Activated CD8-positive, alpha-beta memory T cell treated with anti-CD3 and anti-CD28 coated beads for 4 hours (primary cell): ENCODE data around the gene RBBP6.
"Not testable (repeated sequence)": the region's sequence is repeated elsewhere in the genome, so short reads cannot be mapped to it uniquely, and the experiment has no call there.

Experiments used
- DNase-seq, 2 donors: peaks; one replicate each; pipeline ENCODE4 v3.0.0-alpha.2; 2020; ENCODE audit warnings: low read depth in 2 of 2

RBBP6 gene

DNA sequence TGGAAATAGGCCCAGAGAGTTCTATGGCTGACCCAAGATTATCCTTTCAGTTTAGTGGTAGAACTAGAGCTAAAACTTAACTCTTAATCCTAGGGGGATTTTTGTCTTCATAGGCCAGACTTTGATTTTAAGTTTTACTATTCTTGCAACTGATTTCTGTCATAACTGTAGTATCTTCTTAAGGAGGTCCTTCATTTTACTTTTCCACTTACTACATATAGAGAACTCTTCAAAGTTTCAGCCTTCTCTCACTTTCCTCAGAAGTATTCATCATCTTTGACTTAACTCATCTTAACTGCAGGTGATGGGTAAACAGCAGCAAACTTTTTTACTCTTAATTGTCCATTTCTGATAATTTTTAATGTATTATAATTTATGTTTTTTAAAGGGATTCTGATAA, 23.4 kb downstream of the RBBP6 start:
- no peak for DNase-seq

DNA sequence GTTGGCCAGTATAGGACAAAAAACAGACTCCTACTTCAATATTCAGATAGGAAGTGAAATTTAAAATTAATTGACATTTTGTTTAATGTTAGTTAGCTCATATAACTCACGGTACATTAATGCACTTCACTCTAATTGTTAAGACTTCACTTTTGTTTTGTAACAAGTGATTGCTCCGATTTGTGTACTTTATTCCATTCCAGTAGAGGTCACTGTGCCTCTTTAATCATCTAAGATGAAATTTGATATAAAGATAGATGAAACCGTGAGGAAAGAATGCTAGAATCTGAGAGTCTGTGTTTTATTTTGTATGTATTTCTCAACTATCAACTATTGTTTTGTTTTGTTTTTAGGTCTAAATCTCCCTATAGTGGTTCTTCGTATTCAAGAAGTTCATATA, 29.0 kb downstream of the RBBP6 start:
- DNase-seq = no peak

DNA sequence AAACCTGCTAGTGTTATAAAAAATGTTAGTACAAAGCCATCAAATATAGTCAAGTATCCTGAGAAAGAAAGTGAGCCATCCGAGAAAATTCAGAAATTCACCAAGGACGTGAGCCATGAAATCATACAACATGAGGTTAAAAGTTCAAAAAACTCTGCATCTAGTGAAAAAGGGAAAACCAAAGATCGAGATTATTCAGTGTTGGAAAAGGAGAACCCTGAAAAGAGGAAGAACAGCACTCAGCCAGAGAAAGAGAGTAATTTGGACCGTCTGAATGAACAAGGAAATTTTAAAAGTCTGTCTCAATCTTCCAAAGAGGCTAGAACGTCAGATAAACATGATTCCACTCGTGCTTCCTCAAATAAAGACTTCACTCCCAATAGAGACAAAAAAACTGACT, 31.7 kb downstream of the RBBP6 start:
- no peak for DNase-seq

DNA sequence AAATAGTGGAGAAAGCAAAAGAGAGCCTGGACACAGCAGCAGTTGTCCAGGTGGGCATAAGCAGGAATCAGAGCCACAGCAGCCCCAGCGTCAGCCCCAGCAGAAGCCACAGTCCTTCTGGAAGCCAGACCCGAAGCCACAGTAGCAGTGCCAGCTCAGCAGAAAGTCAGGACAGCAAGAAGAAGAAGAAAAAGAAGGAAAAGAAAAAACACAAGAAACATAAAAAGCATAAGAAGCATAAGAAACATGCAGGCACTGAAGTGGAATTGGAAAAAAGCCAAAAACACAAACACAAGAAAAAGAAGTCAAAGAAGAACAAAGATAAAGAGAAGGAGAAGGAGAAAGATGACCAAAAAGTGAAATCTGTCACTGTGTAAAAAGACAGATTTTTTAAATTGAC, 32.7 kb downstream of the RBBP6 start:
- DNase-seq = no peak

GRCh38 chr16:24573141-24573540, 33.8 kb downstream of the RBBP6 start:
- no peak for DNase-seq

DNA sequence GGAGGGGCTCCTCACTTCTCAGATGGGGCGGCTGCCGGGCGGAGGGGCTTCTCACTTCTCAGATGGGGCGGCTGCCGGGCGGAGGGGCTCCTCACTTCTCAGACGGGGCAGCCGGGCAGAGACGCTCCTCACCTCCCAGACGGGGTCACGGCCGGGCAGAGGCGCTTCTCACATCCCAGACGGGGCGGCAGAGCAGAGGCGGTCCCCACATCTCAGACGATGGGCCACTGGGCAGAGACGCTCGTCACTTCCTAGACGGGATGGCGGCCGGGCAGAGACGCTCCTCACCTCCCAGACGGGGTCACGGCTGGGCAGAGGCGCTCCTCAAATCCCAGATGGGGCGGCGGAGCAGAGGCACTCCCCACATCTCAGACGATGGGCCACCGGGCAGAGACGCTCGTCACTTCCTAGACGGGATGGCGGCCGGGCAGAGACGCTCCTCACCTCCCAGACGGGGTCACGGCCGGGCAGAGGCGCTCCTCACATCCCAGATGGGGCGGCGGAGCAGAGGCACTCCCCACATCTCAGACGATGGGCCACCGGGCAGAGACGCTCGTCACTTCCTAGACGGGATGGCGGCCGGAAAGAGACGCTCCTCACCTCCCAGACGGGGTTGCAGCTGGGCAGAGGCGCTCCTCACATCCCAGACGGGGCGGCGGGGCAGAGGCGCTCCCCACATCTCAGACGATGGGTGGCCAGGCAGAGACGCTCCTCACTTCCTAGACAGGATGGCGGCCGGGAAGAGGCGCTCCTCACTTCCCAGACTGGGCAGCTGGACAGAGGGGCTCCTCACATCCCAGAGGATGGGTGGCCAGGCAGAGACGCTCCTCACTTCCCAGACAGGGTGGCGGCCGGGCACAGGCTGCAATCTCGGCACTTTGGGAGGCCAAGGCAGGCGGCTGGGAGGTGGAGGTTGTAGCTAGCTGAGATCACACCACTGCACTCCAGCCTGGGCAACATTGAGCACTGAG, 35.4 kb downstream of the RBBP6 start:
- not testable (repeated sequence) for DNase-seq

DNA sequence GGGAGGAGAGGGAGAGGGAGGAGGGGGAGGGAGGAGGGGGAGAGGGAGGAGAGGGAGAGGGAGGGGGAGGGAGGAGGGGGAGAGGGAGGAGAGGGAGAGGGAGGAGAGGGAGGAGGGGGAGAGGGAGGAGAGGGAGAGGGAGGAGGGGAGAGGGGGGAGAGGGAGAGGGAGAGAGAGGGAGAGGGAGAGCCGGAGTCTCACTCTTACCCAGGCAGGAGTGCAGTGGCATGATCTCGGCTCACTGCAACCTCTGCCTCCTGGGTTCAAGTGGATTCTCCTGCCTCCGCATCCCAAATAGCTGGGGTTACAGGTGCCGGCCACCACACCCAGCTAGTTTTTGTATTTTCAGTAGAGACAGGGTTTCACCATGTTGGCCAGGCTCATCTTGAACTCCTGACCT, 36.4 kb downstream of the RBBP6 start:
- not testable (repeated sequence) for DNase-seq

- DNase-seq = no peak
Observed at GRCh38 chr16:24577167-24577566, 37.8 kb downstream of the RBBP6 start.

DNA sequence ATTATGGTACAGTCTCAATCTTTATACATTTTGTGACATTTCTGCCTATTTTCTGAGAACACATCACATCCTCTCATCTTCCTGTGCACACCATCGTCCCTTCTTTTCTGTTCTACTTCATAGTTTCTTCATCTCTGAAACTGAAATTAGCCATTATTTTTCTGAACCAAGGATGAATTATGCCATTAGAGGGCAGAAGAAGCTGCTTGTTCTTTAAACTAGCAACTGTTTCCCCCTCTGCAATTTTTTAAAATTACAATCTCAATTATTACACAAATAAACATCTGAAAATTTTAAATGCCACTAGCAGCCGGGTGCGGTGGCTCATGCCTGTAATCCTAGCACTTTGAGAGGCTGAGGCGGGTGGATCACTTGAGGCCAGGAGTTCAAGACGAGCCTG, 41.3 kb downstream of the RBBP6 start:
- no peak for DNase-seq

DNA sequence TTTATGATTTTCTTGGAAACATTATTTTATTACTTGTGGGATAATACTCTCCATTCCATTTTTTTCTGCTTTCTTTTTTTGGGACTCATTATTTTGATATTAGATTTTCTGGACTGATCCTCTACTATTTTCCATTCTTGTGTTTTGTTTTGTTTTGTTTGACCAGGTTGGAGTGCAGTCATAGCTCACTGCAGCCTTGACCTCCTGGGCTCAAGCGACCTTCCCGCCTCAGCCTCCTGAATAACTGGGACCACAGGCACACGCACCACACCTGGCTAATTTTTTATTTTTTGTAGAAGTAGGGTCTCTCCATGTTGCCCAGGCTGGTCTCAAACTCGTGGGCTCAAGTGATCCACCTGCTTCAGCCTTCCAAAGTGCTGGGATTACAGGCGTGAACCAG, 44.1 kb downstream of the RBBP6 start:
- DNase-seq = no peak

DNA sequence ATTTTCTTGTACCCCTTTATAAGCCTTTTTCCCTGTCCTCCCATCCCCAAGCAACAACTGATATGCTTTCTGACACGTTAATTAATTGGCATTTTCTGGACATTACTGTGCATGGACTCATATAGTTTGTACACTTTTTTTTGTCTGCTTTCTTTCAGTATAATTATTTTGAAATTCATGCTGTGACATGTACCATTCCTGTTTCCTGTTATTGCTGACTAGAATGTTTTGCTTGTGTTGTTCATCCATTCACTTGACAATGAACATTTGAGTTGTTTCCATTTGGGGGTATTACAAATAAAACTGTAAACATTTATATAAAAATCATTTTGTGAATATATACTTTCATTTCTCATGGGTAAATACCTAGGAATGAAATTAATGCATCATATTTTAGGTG, 50.6 kb downstream of the RBBP6 start:
- no peak for DNase-seq

DNA sequence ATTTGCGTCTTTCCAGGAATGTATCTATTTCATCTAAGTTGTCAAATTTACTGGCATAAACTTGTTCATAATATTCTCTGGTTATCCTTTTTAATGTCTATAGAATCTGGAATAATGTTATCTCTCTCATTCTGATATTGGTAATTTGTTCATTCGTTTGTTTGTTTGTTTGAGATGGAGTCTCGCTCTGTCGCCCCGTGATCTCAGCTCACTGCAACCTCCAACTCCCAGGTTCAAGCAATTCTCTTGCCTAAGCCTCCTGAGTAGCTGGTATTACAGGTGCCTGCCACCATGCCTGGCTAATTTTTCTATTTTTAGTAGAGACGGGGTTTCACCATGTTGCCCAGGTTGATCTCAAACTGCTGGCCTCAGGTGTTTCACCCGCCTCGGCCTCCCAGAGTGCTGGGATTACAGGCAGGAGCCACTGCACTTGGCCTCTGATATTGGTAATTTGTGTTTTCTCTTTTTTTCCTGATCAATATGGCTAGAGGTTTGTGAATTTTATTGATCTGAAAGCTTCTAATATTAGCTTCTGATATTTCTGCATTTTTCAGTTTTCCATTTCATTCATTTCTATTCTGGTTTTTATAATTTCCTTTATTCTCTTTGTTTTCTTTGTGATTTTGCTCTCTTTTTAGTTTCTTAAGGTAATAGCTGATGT, 59.5 kb downstream of the RBBP6 start:
- no peak for DNase-seq

DNA sequence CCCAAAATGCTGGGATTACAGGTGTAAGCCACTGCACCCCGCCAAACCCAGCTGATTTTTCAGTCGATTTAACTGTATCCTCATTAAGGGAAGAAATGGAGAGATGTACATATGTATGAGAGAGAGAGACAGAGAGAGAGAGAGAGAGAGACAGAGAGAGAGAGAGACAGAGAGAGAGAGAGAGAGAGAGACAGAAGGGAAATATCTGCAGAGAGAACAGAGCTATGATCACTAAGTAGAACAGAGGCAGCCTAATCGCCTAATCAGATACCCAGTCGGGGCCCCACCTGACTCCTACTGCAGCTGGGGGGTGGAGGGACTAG, 70.0 kb downstream of the RBBP6 start:
- DNase-seq = no peak

- DNase-seq = no peak
Observed at GRCh38 chr16:24609740-24610415, 70.5 kb downstream of the RBBP6 start.

DNA sequence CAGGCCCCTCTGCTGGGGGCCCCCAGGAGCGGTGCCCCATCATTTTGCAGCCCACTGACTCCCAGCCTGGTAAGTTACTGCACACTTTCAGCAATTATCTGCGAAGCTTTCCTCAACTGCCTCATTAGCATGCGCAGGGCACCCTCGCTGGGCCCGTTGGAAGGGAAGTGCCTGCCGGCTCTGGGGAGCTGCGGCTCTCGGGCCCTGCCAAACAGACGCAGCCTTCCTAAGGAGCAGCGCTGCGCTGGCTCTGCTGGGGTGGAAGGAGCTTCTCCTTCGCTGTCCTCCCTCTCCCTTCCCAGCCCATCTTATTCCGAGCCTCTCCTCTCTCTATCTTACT, 71.0 kb downstream of the RBBP6 start:
- DNase-seq = no peak

DNA sequence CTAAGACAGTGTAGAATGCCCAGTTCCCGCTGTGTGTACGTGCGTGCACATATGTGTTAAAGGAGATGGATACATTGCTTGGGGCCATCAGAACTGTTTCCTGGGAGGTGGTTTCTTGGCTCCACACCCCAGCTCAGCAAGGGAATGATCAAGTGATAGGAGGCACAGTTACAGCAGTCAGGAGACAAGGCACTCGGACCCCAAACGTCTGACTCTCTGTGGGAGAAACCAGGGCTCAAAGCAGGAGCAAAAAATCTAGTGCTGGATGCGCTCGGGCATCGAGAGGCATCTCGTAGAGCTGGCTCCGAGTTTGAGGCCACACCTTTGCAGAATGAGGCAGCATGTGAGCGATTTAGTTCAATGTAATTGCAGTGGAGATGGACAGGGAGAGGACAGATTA, 71.9 kb downstream of the RBBP6 start:
- no peak for DNase-seq

DNA sequence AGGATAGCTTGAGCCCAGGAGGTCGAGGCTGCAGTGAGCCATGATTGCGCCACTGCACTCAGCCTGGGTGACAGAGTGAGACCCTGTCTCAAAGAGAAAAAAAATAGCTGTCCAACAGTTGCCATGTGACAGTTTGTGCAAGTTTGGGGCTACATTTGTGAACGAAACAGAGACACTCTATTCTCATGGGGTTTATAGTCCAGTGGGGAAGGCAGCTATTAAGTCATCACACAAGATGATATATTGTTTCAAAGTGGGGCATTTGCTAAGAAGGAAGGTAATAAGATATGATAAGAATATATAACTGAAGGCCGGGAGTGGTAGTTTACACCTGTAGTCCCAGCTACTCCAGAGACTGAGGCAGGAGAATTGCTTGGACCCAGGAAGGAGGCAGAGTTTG, 73.3 kb downstream of the RBBP6 start:
- no peak for DNase-seq

GRCh38 chr16:24613267-24613666, 73.9 kb downstream of the RBBP6 start:
- not testable (repeated sequence) for DNase-seq

- no peak for DNase-seq
Observed at GRCh38 chr16:24617502-24617901, 78.1 kb downstream of the RBBP6 start.
